HepG2 (cell line): ENCODE results near the gene INO80E. TPM values are rescaled to one million over a fixed set of nuclear protein-coding genes. Genes with fewer than 3 reads are reported as not detected.

Experiments
- ELF3 ChIP-seq: IDR thresholded peaks from 2 replicates; pipeline ENCODE4 v1.6.1; 2016; ENCODE audit warnings: missing genetic modification reagents, missing compliant biosample characterization
- HDAC2 ChIP-seq: sonication (generic); formaldehyde crosslinking; IDR thresholded peaks from 2 replicates; pipeline ENCODE4 v1.4.0; 2020; ENCODE audit warnings: missing genetic modification reagents
- IRF1 ChIP-seq: sonication (generic); formaldehyde crosslinking; IDR thresholded peaks from 2 replicates; pipeline ENCODE4 v1.4.0; 2020; ENCODE audit warnings: low read depth, mild to moderate bottlenecking, missing genetic modification reagents
- MAX ChIP-seq: IDR thresholded peaks from 2 replicates; pipeline ENCODE4 v1.6.1; 2012; ENCODE audit warnings: inconsistent platforms
- MAZ ChIP-seq, 2 experiments: sonication (generic) in 1 of 2; formaldehyde crosslinking in 1 of 2; IDR thresholded peaks; 2 replicates each; pipeline versions ENCODE4 v1.5.0 to v1.6.1; 2012 to 2020; ENCODE audit warnings: low read depth in 2 of 2, mild to moderate bottlenecking in 2 of 2, borderline replicate concordance in 1 of 2, improper control_type of control experiment in 1 of 2, low read length in 1 of 2, missing genetic modification reagents in 1 of 2, moderate library complexity in 1 of 2
- MBD4 ChIP-seq: IDR thresholded peaks from 2 replicates; pipeline ENCODE4 v1.6.1; 2012; ENCODE audit warnings: low read length, inconsistent platforms, borderline replicate concordance
- MIER3 ChIP-seq: IDR thresholded peaks from 2 replicates; pipeline ENCODE4 v1.6.1; 2016; ENCODE audit warnings: missing compliant biosample characterization, borderline replicate concordance
- MXD4 ChIP-seq: IDR thresholded peaks from 2 replicates; pipeline ENCODE4 v1.6.1; 2016; ENCODE audit warnings: mild to moderate bottlenecking, missing biosample characterization, missing genetic modification reagents
- NR2F2 ChIP-seq: IDR thresholded peaks from 2 replicates; pipeline ENCODE4 v1.6.1; 2012; ENCODE audit warnings: low read depth, inconsistent platforms, borderline replicate concordance
- RBAK ChIP-seq: sonication (generic); formaldehyde crosslinking; IDR thresholded peaks from 2 replicates; pipeline ENCODE4 v1.5.1; 2020; ENCODE audit warnings: mild to moderate bottlenecking, missing genetic modification reagents
- RFXANK ChIP-seq: IDR thresholded peaks from 2 replicates; pipeline ENCODE4 v1.6.1; 2016
- RXRA ChIP-seq: sonication (generic); formaldehyde crosslinking; IDR thresholded peaks from 2 replicates; pipeline ENCODE4 v1.5.1; 2020; ENCODE audit warnings: missing genetic modification reagents
- YEATS2 ChIP-seq: sonication (generic); formaldehyde crosslinking; IDR thresholded peaks from 2 replicates; pipeline ENCODE4 v1.4.0; 2020; ENCODE audit warnings: missing genetic modification reagents, borderline replicate concordance
- ZBTB33 ChIP-seq: sonication (generic); formaldehyde crosslinking; IDR thresholded peaks from 2 replicates; pipeline ENCODE4 v1.4.0; 2020; ENCODE audit warnings: missing genetic modification reagents
- ZMYM3 ChIP-seq: sonication (generic); formaldehyde crosslinking; IDR thresholded peaks from 2 replicates; pipeline ENCODE4 v1.5.1; 2020; ENCODE audit warnings: mild to moderate bottlenecking, missing genetic modification reagents
- ZNF597 ChIP-seq: sonication (generic); formaldehyde crosslinking; IDR thresholded peaks from 2 replicates; pipeline ENCODE4 v1.5.0; 2020; ENCODE audit warnings: missing genetic modification reagents
- ZNF646 ChIP-seq: sonication (generic); formaldehyde crosslinking; IDR thresholded peaks from 2 replicates; pipeline ENCODE4 v1.9.0; 2021; ENCODE audit warnings: mild to moderate bottlenecking, missing genetic modification reagents
- ZNF839 ChIP-seq: sonication (generic); formaldehyde crosslinking; IDR thresholded peaks from 2 replicates; pipeline ENCODE4 v1.4.0; 2020; ENCODE audit warnings: missing genetic modification reagents, mild to moderate bottlenecking, borderline replicate concordance
- polyA plus RNA-seq, 8 experiments: library from polyadenylated mRNA; depleted of rRNA in 3 of 8; stranded (reverse) in 7 of 8; unstranded in 1 of 8; fragments of >200 nt; fragmentation: Illumina TruSeq in 4 of 8; extraction: Trizol in 4 of 8; gene quantifications; 2 replicates each; pipeline versions ENCODE4 v1.2.1 to v1.2.3, GENCODE V29; 2011 to 2016; ENCODE audit warnings: low read depth in 4 of 8, missing spikeins in 1 of 8, mixed read lengths in 1 of 8; ENCODE audit not compliant: insufficient read depth in 1 of 8
- total RNA-seq, 5 experiments: library from RNA; depleted of rRNA; stranded (reverse); fragments of >200 nt; fragmentation: Illumina TruSeq; extraction: Trizol; gene quantifications; 2 replicates each; pipeline ENCODE4 v1.2.3, GENCODE V29; 2016; ENCODE audit warnings: low read depth in 1 of 5

INO80E gene
- total and polyA plus RNA-seq, 2 of the 13 experiments (the other 11 are each of a cell fraction or from before 2014, with no cell fraction given): 25.8 to 45.6 TPM

- peak; percentile 61; the same call in 1 of the 2 replicates for TF ChIP-seq MIER3
- 0 out of 2 replicates have a peak, but pooled peaks have one; percentile 16 for TF ChIP-seq HDAC2
- TF ChIP-seq ZBTB33: peak; percentile 9; the same call in 1 of the 2 replicates
- peak; percentile 37; the same call in 1 of the 2 replicates for TF ChIP-seq NR2F2
- TF ChIP-seq MBD4: no peak
- TF ChIP-seq ZNF839 (CRISPR knock-in tag): no peak
- 0 out of 2 replicates have a peak, but pooled peaks have one; percentile 26 for TF ChIP-seq RBAK (CRISPR knock-in tag)
- peak; percentile 64; the same call in 1 of the 2 replicates for TF ChIP-seq ZMYM3 (CRISPR knock-in tag)
- peak; percentile 68 for TF ChIP-seq ELF3
- TF ChIP-seq MAZ (IDR thresholded peaks at IDR 0.05; ENCODE audit: borderline replicate concordance, low read depth, low read length): peak; percentile 51; the same call in 1 of the 2 replicates
- TF ChIP-seq MAZ (CRISPR knock-in tag; IDR thresholded peaks at IDR 0.05; ENCODE audit: low read depth): no peak
- 0 out of 2 replicates have a peak, but pooled peaks have one; percentile 31 for TF ChIP-seq MXD4 (CRISPR knock-in tag)
- TF ChIP-seq IRF1 (CRISPR knock-in tag): no peak
- peak; percentile 65; the same call in 1 of the 2 replicates for TF ChIP-seq RXRA (CRISPR knock-in tag)
- no peak for TF ChIP-seq ZNF597 (CRISPR knock-in tag)
- TF ChIP-seq ZNF646: peak; percentile 52; the same call in 1 of the 2 replicates
- TF ChIP-seq RFXANK (CRISPR knock-in tag): 0 out of 2 replicates have a peak, but pooled peaks have one; percentile 28
- TF ChIP-seq YEATS2 (CRISPR knock-in tag): peak; percentile 48; the same call in 1 of the 2 replicates
- peak; percentile 44; the same call in 1 of the 2 replicates for TF ChIP-seq MAX
These were observed 59.0 kb downstream of the INO80E start (continued) for GRCh38 chr16:30054959-30055553.
